ENCODE data around the gene NFKB1.
"Not testable (repeated sequence)": the region's sequence is repeated elsewhere in the genome, so short reads cannot be mapped to it uniquely, and the experiment has no call there.

DNA sequence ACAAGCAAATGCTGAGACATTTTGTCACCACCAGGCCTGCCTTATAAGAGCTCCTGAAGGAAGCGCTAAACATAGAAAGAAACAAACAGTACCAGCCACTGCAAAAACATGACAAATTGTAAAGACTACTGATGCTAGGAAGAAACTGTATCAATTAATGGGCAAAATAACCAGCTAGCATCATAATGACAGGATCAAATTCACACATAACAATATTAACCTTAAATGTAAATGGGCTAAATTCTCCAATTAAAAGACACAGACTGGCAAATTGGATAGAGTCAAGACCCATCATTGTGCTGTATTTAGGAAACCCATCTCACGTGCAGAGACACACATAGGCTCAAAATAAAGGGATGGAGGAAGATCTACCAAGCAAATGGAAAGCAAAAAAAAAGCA is 21.3 kb upstream of the NFKB1 start:
- TF ChIP-seq, protein P1, sequence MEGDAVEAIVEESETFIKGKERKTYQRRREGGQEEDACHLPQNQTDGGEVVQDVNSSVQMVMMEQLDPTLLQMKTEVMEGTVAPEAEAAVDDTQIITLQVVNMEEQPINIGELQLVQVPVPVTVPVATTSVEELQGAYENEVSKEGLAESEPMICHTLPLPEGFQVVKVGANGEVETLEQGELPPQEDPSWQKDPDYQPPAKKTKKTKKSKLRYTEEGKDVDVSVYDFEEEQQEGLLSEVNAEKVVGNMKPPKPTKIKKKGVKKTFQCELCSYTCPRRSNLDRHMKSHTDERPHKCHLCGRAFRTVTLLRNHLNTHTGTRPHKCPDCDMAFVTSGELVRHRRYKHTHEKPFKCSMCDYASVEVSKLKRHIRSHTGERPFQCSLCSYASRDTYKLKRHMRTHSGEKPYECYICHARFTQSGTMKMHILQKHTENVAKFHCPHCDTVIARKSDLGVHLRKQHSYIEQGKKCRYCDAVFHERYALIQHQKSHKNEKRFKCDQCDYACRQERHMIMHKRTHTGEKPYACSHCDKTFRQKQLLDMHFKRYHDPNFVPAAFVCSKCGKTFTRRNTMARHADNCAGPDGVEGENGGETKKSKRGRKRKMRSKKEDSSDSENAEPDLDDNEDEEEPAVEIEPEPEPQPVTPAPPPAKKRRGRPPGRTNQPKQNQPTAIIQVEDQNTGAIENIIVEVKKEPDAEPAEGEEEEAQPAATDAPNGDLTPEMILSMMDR (IDR thresholded peaks at IDR 0.05; ENCODE audit: low read depth, low read length), result not testable (repeated sequence)
- not testable (repeated sequence) for TF ChIP-seq EZH2phosphoT487 (IDR thresholded peaks at IDR 0.05; ENCODE audit: low read depth)
